Measurements from ENCODE around the gene MYL7. TPM values are rescaled to one million over a fixed set of nuclear protein-coding genes. Genes with fewer than 3 reads are reported as not detected.

MYL7 gene
- polyA plus RNA-seq, 2 of the 4 experiments (the other 2 are of a cell fraction): not detected

DNA sequence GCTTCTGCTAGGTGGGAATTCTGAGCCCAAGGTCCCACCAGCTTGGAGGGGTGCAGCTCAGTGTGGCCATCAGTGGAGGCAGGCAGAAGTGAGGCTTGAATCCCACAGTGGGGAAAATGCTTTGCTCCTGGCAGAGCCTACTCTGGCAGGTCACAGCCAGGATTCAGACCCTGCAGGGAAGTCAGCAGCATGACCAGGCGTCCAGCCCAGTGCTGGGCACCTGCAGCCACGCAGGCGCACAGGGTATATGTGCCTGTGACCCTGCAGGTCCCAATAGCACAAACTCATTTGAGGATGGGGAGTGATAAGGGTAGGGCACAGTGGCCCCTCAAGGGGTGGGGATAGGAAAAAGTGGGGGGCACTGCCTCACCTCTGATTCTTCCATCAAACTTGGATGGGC, 45.4 kb downstream of the MYL7 start:
- TF ChIP-seq MAX (IDR thresholded peaks at IDR 0.05) (no peak), PHF8 (IDR thresholded peaks at IDR 0.05; ENCODE audit: borderline replicate concordance, low read depth) (no peak), SMC3 (IDR thresholded peaks at IDR 0.05) (no peak), CBX8 (IDR thresholded peaks at IDR 0.05) (no peak), HES2 (IDR thresholded peaks at IDR 0.05) (no peak), JUNB (IDR thresholded peaks at IDR 0.05) (no peak), NPAS2 (CRISPR knock-in tag; IDR thresholded peaks at IDR 0.05; ENCODE audit: borderline replicate concordance) (no peak), POLR2A (IDR thresholded peaks at IDR 0.05; ENCODE audit: low read length) (no peak), MAFK (IDR thresholded peaks at IDR 0.05; ENCODE audit: partially characterized antibody) (no peak), RNF2 (IDR thresholded peaks at IDR 0.05; ENCODE audit: borderline replicate concordance, low read depth) (no peak), HMGXB4 (CRISPR knock-in tag; IDR thresholded peaks at IDR 0.05; ENCODE audit: borderline replicate concordance) (no peak), RFX5 (IDR thresholded peaks at IDR 0.05) (no peak), JUN (IDR thresholded peaks at IDR 0.05) (no peak), RCOR1 (IDR thresholded peaks at IDR 0.05; ENCODE audit: low read depth, low read length) (no peak), FOSB (CRISPR knock-in tag; IDR thresholded peaks at IDR 0.05) (no peak)
- TF ChIP-seq, protein P1, sequence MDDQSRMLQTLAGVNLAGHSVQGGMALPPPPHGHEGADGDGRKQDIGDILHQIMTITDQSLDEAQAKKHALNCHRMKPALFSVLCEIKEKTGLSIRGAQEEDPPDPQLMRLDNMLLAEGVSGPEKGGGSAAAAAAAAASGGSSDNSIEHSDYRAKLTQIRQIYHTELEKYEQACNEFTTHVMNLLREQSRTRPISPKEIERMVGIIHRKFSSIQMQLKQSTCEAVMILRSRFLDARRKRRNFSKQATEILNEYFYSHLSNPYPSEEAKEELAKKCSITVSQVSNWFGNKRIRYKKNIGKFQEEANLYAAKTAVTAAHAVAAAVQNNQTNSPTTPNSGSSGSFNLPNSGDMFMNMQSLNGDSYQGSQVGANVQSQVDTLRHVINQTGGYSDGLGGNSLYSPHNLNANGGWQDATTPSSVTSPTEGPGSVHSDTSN (IDR thresholded peaks at IDR 0.05): no peak
- ChIA-PET CTCF (interaction anchor here (0.8 to 1.1 kb wide), 2 partner anchors 10 to 20 kb away, joined by 3 to 4 read pairs; no protein-coding TSS in a partner anchor), POLR2A (no interaction called here)
- Histone ChIP-seq H3K4me1 (0 out of 3 replicates have a peak, but pooled peaks cover 4% of the 10 kb centered on the region), H3K27ac (no peak overlapping the region), H3K4me2 (no peak overlapping the region), H3K4me3 (no peak overlapping the region), H3K9me3 (no peaks in the 10 kb centered on the region)
- WGBS (ENCODE audit: missing lambda C conversion rate): 57% methylated on average over 3 of the region's 3 CpGs
- no peak for FAIRE-seq
- DNase-seq (ENCODE audit: low read depth in 1 of 2, low spot score in 1 of 2): no peak
- ATAC-seq: no peak

DNA sequence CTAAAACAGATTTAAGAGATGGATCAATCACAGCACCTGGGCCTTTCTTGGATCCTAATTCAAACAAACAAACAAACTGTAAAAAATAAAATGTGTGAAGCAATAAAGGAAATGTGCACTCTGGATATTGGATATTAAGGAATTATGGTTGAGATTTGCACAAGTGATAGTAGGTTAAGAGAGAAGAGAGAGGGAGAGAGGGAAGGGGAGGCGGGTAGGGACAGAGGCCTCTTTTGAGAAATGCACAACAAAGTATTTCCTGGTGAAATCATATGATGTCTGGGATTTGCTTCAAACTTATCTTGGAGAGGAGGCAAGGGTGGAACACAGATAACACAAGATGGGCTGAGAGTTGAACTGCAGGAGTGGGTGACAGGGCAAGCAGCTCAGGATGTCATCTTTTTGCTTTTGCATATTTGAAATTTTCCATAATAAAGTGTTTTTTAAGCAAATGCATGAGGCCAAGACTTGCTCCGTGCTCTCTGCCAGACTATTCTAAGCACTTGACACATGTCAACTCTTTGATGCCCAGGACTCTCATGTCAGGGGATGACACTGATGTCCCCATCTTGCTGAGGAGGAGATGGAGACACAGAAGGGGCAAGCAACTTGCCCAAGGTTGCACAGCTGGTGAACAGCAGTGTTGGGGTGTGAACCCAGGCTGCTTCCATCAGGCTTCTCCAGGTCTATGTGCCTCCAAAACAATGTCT, 46.1 kb downstream of the MYL7 start:
- Histone ChIP-seq H3K9me3 (no peaks in the 10 kb centered on the region), H3K4me1 (no peaks in the 10 kb centered on the region), H3K4me3 (no peak overlapping the region), H3K27ac (no peak overlapping the region), H3K4me2 (no peak overlapping the region)
- ChIA-PET POLR2A (no interaction called here), CTCF (interaction anchor here (0.5 to 1.1 kb wide), 2 partner anchors 9 to 373 kb away, joined by 3 to 5 read pairs; no protein-coding TSS in a partner anchor)
- 57% methylated on average over 2 of the region's 2 CpGs for WGBS (ENCODE audit: missing lambda C conversion rate)
- TF ChIP-seq EHF (CRISPR knock-in tag; IDR thresholded peaks at IDR 0.05) (no peak), BCL3 (IDR thresholded peaks at IDR 0.05) (no peak), GATA3 (IDR thresholded peaks at IDR 0.05; ENCODE audit: borderline replicate concordance) (no peak), NR3C1 (IDR thresholded peaks at IDR 0.05) (no peak), RARB (CRISPR knock-in tag; IDR thresholded peaks at IDR 0.05) (no peak), HES2 (IDR thresholded peaks at IDR 0.05) (no peak), ZFP36 (IDR thresholded peaks at IDR 0.05; ENCODE audit: borderline replicate concordance, partially characterized antibody) (no peak), BHLHE40 (IDR thresholded peaks at IDR 0.05; ENCODE audit: low read depth, low read length) (no peak), KDM1A (IDR thresholded peaks at IDR 0.05; ENCODE audit: low read depth) (no peak), CBX2 (IDR thresholded peaks at IDR 0.05; ENCODE audit: borderline replicate concordance, low read depth) (no peak), HOXA7 (CRISPR knock-in tag; IDR thresholded peaks at IDR 0.05) (no peak), POLR2AphosphoS2 (conservative IDR thresholded peaks at IDR 0.05; ENCODE audit: low read length) (no peak)
- FAIRE-seq (no peak), DNase-seq (ENCODE audit: low read depth in 1 of 2, low spot score in 1 of 2) (no peak), ATAC-seq (no peak)
